ENCODE measurements around the gene NAT14. TPM values are rescaled to one million over a fixed set of nuclear protein-coding genes. Genes with fewer than 3 reads are reported as not detected.

NAT14 gene
- total and polyA plus RNA-seq, 2 donors from 2014 or later: 42.6 to 45.0 TPM

DNA sequence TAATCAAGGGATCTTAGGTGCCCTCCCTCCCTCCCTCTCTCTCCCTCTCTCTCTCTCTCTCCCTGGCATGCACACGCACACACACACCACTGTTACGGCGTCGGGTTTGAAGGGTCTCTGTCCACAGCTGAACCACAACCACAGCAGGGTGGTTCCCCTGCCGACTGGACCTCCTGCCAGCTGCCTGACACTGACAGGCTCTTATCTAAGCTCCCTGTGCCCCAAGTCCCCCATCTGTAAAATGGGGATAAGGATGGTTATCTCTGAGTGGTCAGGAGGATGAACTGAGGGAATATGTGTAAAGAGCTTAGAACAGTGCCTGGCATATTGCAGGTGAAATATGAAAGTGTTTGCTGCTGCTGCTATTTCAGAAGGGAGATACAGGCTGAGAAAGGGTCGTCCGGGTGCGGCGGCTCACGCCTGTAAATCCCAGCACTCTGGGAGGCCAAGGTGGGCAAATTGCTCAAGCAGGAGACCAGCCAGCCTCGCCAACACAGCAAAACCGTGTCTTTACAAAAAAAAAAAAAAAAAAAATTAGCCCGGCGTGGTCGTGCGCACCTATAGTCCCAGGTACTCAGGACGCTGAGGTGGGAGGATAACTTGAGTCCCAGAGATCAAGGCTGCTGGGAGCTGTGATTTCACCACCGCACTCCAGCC is 41.0 kb upstream of the NAT14 start:
- Histone ChIP-seq H3K36me3 (ENCODE audit: control insufficient read depth in 2 of 3, insufficient read depth in 3 of 3, low read length in 3 of 3) (no peaks in the 10 kb centered on the region), H3K9ac (ENCODE audit: low read length in 3 of 3) (no peak overlapping the region), H3K9me3 (ENCODE audit: control insufficient read depth in 2 of 3, insufficient read depth in 1 of 3, low read length in 3 of 3) (no peaks in the 10 kb centered on the region), H3K27me3 (ENCODE audit: control insufficient read depth, insufficient read depth, low read length) (peaks cover 51% of the 10 kb centered on the region), H3K27ac (ENCODE audit: low read depth in 2 of 2, low read length in 2 of 2) (no peak overlapping the region), H3K4me1 (ENCODE audit: control insufficient read depth in 2 of 3, insufficient read depth in 2 of 3, low read depth in 1 of 3, low read length in 3 of 3) (peaks cover 0 to 4% (median 0%) of the 10 kb centered on the region in 3 donors), H3K4me3 (ENCODE audit: low read length in 3 of 3) (no peak overlapping the region)
- intact Hi-C loops (cut with DNase I): no loop called here
- TF ChIP-seq, protein P1, sequence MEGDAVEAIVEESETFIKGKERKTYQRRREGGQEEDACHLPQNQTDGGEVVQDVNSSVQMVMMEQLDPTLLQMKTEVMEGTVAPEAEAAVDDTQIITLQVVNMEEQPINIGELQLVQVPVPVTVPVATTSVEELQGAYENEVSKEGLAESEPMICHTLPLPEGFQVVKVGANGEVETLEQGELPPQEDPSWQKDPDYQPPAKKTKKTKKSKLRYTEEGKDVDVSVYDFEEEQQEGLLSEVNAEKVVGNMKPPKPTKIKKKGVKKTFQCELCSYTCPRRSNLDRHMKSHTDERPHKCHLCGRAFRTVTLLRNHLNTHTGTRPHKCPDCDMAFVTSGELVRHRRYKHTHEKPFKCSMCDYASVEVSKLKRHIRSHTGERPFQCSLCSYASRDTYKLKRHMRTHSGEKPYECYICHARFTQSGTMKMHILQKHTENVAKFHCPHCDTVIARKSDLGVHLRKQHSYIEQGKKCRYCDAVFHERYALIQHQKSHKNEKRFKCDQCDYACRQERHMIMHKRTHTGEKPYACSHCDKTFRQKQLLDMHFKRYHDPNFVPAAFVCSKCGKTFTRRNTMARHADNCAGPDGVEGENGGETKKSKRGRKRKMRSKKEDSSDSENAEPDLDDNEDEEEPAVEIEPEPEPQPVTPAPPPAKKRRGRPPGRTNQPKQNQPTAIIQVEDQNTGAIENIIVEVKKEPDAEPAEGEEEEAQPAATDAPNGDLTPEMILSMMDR (IDR thresholded peaks at IDR 0.05; ENCODE audit: borderline replicate concordance, extremely low read depth, insufficient read depth): no peak
- DNase-seq: no peak
- FAIRE-seq: no peak

DNA sequence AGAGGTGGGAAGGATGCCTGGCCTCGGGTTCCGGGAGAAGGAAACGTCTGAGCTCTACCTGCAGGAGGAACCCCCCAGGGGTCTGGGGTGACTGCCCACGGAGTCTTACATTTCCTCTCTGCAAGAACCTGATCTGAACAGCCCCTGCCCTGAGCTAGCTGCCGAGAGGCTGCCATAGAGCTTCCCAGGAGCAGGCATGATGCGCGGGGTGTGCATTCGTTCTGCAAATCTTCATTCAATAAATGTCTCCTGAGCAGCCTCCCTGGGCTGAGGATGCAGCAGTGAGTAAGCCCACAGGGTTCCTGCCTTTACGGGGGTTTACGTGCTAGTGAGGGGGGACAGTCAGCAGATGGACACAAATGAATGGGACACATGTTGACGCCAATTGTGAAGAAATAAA is 40.3 kb upstream of the NAT14 start:
- Histone ChIP-seq H3K27me3 (ENCODE audit: control insufficient read depth, insufficient read depth, low read length) (peaks cover 48% of the 10 kb centered on the region), H3K9me3 (ENCODE audit: control insufficient read depth in 2 of 3, insufficient read depth in 1 of 3, low read length in 3 of 3) (no peaks in the 10 kb centered on the region), H3K4me1 (ENCODE audit: control insufficient read depth in 2 of 3, insufficient read depth in 2 of 3, low read depth in 1 of 3, low read length in 3 of 3) (peaks cover 0 to 4% (median 0%) of the 10 kb centered on the region in 3 donors), H3K36me3 (ENCODE audit: control insufficient read depth in 2 of 3, insufficient read depth in 3 of 3, low read length in 3 of 3) (no peaks in the 10 kb centered on the region), H3K27ac (ENCODE audit: low read depth in 2 of 2, low read length in 2 of 2) (no peak overlapping the region), H3K4me3 (ENCODE audit: low read length in 3 of 3) (no peak overlapping the region), H3K9ac (ENCODE audit: low read length in 3 of 3) (no peak overlapping the region)
- intact Hi-C loops (cut with DNase I): no loop called here
- DNase-seq (no peak), FAIRE-seq (no peak)
- TF ChIP-seq, protein P1 (IDR thresholded peaks at IDR 0.05; ENCODE audit: borderline replicate concordance, extremely low read depth, insufficient read depth): no peak

DNA sequence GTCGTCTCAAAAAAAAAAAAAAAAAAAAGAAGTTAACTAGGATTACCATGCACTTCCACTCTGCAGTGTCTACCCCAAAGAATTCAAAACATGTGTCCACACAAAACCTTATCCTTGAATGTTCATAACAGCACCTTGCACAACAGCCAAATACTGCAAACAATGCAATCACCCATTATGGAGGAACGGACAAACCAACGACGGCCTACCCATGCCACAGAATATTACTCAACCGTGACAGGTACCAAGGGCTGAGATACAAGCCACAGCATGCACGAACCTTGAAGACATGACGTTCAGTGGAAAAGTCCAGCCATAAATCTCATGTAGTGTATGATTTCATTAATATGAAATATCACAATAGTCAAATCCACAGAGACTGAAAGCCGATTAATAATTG is 38.9 kb upstream of the NAT14 start:
- H3K4me3 ChIP-seq (ENCODE audit: low read length in 3 of 3): no peak overlapping the region
- H3K9me3 ChIP-seq (ENCODE audit: control insufficient read depth in 2 of 3, insufficient read depth in 1 of 3, low read length in 3 of 3): no peaks in the 10 kb centered on the region
- DNase-seq (no peak), FAIRE-seq (no peak)
- no peak overlapping the region for H3K9ac ChIP-seq (ENCODE audit: low read length in 3 of 3)
- H3K36me3 ChIP-seq (ENCODE audit: control insufficient read depth in 2 of 3, insufficient read depth in 3 of 3, low read length in 3 of 3): no peaks in the 10 kb centered on the region
- TF ChIP-seq, protein P1 (IDR thresholded peaks at IDR 0.05; ENCODE audit: borderline replicate concordance, extremely low read depth, insufficient read depth): no peak
- peaks cover 0 to 2% (median 0%) of the 10 kb centered on the region in 3 donors for H3K4me1 ChIP-seq (ENCODE audit: control insufficient read depth in 2 of 3, insufficient read depth in 2 of 3, low read depth in 1 of 3, low read length in 3 of 3)
- intact Hi-C loops (cut with DNase I): no loop called here
- peaks cover 44% of the 10 kb centered on the region for H3K27me3 ChIP-seq (ENCODE audit: control insufficient read depth, insufficient read depth, low read length)
- no peak overlapping the region for H3K27ac ChIP-seq (ENCODE audit: low read depth in 2 of 2, low read length in 2 of 2)
